A549 treated with CORT108297 at 1 μM for 4 hours (cell line): ENCODE results near the gene SH3RF1. TPM values are rescaled to one million over a fixed set of nuclear protein-coding genes. Genes with fewer than 3 reads are reported as not detected.

ENCODE experiments used
- total RNA-seq: library from RNA; stranded (reverse); fragments of 200-300 nt; extraction: Qiagen RNA extraction; gene quantifications from 5 replicates; pipeline ENCODE4 v1.2.3, GENCODE V29; 2022

SH3RF1 gene
- total RNA-seq: 8.8 to 11.5 TPM (median 10.7 TPM) in 5 replicates

GRCh38 chr4:169270810-169271691 lies at the start of gene SH3RF1:
Gene SH3RF1 (minus strand): TSS chr4:169270956. CDS start chr4:169269212, 1,744 bp downstream.

